NT2/D1 (cell line): Measurements from ENCODE around the gene TMEM179.

Experiments used
- SUZ12 ChIP-seq: IDR thresholded peaks from 2 replicates; pipeline ENCODE4 v1.6.1; 2011; ENCODE audit not compliant: insufficient read length, insufficient read depth; ENCODE audit errors: extremely low read depth
- YY1 ChIP-seq: IDR thresholded peaks from 2 replicates; pipeline ENCODE4 v1.6.1; 2011; ENCODE audit not compliant: insufficient read length, insufficient read depth
- ZNF274 ChIP-seq: IDR thresholded peaks from 2 replicates; pipeline ENCODE4 v1.6.1; 2011; ENCODE audit warnings: mild to moderate bottlenecking, low read depth, low read length

DNA sequence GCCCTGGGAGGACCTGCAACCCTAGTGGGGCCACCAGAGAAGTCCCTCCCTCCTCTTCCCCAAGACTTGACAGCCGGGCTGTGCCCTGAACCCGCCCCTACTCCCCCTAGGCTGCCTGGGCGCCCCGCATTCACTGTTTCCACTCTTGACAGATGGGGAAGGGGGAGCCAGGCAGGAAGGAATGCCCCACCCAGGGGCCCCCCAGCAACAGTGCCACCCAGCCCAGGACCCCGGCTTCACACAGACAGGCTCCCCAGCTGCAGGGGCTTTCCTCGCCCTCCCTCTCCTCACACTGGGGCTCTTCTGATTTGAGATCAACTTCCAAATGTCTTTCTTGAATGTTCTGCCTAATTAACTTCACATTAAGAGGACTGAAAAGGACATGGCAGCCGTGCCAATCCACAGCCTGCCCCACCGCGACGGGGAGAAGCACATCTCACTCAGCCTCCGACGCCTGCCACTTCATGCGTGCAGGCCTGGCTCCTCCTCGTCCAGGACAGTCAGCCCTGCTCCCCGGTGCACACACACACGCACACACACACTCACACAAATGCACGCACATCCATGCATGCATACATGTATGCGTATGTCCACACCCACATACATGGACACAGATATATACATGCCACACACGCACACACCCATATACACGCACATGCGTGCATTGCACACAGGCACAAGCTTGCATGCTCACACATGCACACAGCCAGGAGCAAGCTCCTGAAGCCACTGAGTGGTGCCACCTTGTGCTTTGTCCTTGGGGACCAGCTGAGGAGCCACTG, 44.6 kb downstream of the TMEM179 start:
- TF ChIP-seq ZNF274: no peak
- no peak for TF ChIP-seq SUZ12
- TF ChIP-seq YY1: no peak
